ENCODE data around the gene ZNF500.

The ZNF500 gene

DNA sequence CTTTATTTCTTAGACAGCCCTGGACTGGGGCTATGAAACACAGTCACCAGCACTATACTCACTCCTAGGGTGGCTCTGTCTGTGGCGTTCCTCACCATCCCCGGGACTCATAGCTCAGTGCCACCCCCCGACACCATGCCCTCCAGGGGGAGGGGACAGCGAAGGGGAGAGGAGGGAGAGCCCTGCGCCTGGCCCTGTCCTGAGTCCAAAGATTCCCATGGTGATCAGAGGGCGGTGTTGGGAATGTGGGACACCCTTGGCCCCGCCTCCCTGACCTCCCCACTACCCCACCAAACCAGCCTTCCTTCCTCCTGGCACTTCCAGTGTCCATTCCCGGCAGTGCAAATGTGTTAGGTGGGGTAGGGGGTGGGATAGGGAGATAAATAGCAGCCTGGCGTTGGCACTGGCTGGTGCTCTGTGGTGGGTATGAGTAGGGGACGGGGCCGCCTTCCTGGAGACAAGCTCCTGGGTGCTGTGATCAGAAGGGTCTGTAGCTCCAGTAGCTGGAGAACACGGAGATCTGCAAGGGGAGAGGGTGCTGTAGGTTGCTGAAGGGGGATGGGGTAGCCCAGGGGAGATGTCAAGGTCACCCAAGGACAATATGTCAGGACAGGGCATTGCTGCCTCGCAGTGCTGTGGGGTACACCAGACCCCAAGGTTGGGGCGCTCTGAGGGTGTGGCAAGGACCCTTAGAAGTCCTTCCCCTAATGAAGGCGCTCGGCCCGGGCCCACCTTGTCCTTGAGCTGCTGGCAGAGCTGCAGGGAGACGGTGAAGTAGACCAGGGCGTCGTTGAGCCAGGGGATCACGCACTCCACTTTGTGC is 30.2 kb upstream of the ZNF500 start:
- H3K36me3 ChIP-seq (ENCODE audit: control insufficient read depth in 2 of 2, insufficient read depth in 1 of 2, low read length in 2 of 2) = peaks cover 0 to 27% of the 10 kb centered on the region in 2 experiments; a peak in 1 of 3 replicates
- TF ChIP-seq, protein P1, sequence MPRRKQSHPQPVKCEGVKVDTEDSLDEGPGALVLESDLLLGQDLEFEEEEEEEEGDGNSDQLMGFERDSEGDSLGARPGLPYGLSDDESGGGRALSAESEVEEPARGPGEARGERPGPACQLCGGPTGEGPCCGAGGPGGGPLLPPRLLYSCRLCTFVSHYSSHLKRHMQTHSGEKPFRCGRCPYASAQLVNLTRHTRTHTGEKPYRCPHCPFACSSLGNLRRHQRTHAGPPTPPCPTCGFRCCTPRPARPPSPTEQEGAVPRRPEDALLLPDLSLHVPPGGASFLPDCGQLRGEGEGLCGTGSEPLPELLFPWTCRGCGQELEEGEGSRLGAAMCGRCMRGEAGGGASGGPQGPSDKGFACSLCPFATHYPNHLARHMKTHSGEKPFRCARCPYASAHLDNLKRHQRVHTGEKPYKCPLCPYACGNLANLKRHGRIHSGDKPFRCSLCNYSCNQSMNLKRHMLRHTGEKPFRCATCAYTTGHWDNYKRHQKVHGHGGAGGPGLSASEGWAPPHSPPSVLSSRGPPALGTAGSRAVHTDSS (tag by site-specific recombination; IDR thresholded peaks at IDR 0.05) = no peak
- no peak for TF ChIP-seq ZNF266 (tag by site-specific recombination; IDR thresholded peaks at IDR 0.05; ENCODE audit: low read depth)
- TF ChIP-seq BCL11A (tag by site-specific recombination; IDR thresholded peaks at IDR 0.05; ENCODE audit: low read depth) = no peak
- TF ChIP-seq, protein P2, sequence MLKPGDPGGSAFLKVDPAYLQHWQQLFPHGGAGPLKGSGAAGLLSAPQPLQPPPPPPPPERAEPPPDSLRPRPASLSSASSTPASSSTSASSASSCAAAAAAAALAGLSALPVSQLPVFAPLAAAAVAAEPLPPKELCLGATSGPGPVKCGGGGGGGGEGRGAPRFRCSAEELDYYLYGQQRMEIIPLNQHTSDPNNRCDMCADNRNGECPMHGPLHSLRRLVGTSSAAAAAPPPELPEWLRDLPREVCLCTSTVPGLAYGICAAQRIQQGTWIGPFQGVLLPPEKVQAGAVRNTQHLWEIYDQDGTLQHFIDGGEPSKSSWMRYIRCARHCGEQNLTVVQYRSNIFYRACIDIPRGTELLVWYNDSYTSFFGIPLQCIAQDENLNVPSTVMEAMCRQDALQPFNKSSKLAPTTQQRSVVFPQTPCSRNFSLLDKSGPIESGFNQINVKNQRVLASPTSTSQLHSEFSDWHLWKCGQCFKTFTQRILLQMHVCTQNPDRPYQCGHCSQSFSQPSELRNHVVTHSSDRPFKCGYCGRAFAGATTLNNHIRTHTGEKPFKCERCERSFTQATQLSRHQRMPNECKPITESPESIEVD (tag by site-specific recombination; IDR thresholded peaks at IDR 0.05) = no peak
- TF ChIP-seq ZNF138 (tag by site-specific recombination; IDR thresholded peaks at IDR 0.05; ENCODE audit: borderline replicate concordance) = no peak
- no peak for TF ChIP-seq ZIC2 (tag by site-specific recombination; IDR thresholded peaks at IDR 0.05)
- TF ChIP-seq ZNF274 (IDR thresholded peaks at IDR 0.05; ENCODE audit: low read length) = no peak
- no peak for TF ChIP-seq ZNF274 (tag by site-specific recombination; IDR thresholded peaks at IDR 0.05; ENCODE audit: borderline replicate concordance)
- TF ChIP-seq MZF1 (tag by site-specific recombination; IDR thresholded peaks at IDR 0.05; ENCODE audit: borderline replicate concordance) = no peak
- TF ChIP-seq, protein P3, sequence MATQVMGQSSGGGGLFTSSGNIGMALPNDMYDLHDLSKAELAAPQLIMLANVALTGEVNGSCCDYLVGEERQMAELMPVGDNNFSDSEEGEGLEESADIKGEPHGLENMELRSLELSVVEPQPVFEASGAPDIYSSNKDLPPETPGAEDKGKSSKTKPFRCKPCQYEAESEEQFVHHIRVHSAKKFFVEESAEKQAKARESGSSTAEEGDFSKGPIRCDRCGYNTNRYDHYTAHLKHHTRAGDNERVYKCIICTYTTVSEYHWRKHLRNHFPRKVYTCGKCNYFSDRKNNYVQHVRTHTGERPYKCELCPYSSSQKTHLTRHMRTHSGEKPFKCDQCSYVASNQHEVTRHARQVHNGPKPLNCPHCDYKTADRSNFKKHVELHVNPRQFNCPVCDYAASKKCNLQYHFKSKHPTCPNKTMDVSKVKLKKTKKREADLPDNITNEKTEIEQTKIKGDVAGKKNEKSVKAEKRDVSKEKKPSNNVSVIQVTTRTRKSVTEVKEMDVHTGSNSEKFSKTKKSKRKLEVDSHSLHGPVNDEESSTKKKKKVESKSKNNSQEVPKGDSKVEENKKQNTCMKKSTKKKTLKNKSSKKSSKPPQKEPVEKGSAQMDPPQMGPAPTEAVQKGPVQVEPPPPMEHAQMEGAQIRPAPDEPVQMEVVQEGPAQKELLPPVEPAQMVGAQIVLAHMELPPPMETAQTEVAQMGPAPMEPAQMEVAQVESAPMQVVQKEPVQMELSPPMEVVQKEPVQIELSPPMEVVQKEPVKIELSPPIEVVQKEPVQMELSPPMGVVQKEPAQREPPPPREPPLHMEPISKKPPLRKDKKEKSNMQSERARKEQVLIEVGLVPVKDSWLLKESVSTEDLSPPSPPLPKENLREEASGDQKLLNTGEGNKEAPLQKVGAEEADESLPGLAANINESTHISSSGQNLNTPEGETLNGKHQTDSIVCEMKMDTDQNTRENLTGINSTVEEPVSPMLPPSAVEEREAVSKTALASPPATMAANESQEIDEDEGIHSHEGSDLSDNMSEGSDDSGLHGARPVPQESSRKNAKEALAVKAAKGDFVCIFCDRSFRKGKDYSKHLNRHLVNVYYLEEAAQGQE (tag by site-specific recombination; IDR thresholded peaks at IDR 0.05) = no peak
- TF ChIP-seq ZNF311 (tag by site-specific recombination; IDR thresholded peaks at IDR 0.05; ENCODE audit: borderline replicate concordance) = no peak
- no peak for TF ChIP-seq ZNF549 (tag by site-specific recombination; IDR thresholded peaks at IDR 0.05)
- no peak for TF ChIP-seq ZNF558 (tag by site-specific recombination; IDR thresholded peaks at IDR 0.05)

DNA sequence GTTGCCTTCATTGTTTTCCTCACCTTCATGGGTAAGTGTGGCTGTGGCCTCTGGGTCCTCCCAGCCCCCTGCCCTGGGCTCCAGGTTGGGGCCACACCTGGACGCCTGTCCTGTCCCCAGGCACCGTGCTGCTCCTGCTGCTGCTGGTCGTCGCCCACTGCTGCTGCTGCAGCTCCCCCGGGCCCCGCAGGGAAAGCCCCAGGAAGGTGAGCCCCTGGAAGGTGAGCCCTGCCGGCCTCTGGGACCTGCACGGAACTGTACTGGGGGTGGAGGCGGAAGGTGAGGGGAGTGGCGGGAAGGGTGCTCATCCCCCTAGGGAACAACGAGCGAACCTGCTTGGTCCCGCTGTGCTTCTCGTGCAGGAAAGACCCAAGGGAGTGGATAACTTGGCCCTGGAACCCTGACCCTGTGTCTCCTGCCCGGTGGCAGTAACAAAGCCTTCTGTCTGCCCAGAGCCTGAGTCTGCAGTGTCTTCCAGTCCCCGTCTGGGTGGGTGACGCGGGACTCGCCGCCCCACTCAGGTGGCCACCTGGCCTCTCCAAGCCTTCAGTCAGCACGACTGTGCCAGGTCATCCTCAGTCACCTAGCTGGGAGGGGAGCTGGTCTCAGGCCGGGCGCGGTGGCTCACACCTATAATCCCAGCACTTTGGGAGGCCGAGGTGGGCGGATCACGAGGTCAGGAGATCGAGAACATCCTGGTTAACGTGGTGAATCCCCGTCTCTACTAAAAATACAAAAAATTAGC is 29.0 kb upstream of the ZNF500 start:
- TF ChIP-seq ZNF610 (tag by site-specific recombination; IDR thresholded peaks at IDR 0.05; ENCODE audit: borderline replicate concordance) = no peak
- no peak for TF ChIP-seq KLF8 (tag by site-specific recombination; IDR thresholded peaks at IDR 0.05)
- ChIA-PET CTCF (no interaction called here), POLR2A (no interaction called here)
- Histone ChIP-seq H3K36me3 (ENCODE audit: control insufficient read depth in 2 of 2, insufficient read depth in 1 of 2, low read length in 2 of 2) (peaks cover 0 to 27% of the 10 kb centered on the region in 2 experiments; a peak in 1 of 3 replicates), H3K27ac (ENCODE audit: extremely low read depth, low read depth, low read length) (no peak overlapping the region), H3K4me1 (ENCODE audit: control insufficient read depth, insufficient read depth, low read length) (no peaks in the 10 kb centered on the region), H3K4me3 (ENCODE audit: low read depth, low read length) (no peak overlapping the region), H3K9me3 (ENCODE audit: control insufficient read depth, insufficient read depth, low read depth, low read length) (no peaks in the 10 kb centered on the region)

More for the DNA sequence above, 30.2 kb upstream of the ZNF500 start:
- H3K9me3 ChIP-seq (ENCODE audit: control insufficient read depth, insufficient read depth, low read depth, low read length) = no peaks in the 10 kb centered on the region
- H3K4me1 ChIP-seq (ENCODE audit: control insufficient read depth, insufficient read depth, low read length) = peaks cover 3% of the 10 kb centered on the region; the same call in 1 of the 2 replicates
- no peak overlapping the region for H3K4me3 ChIP-seq (ENCODE audit: low read depth, low read length)
- CTCF ChIA-PET = interaction anchor here (1.0 kb wide), 1 partner anchor 161 kb away, joined by 3 read pairs; the partner anchor contains the start of gene SEC14L5
- H3K27ac ChIP-seq (ENCODE audit: extremely low read depth, low read depth, low read length) = no peak overlapping the region
- POLR2A ChIA-PET = interaction anchor here (1.2 kb wide), 1 partner anchor 50 kb away, joined by 4 read pairs; the partner anchor contains the start of genes GLYR1 and UBN1

Measured in HEK293 (cell line).